ENCODE results near the gene ATP1B1. TPM values are rescaled to one million over a fixed set of nuclear protein-coding genes. Genes with fewer than 3 reads are reported as not detected.

The ATP1B1 gene
- total RNA-seq, 1 experiment from 2014 or later = 20.2 TPM

- CTCF ChIA-PET = interaction anchor here (0.7 kb wide), 1 partner anchor 100 kb away, joined by 3 read pairs; no protein-coding TSS in a partner anchor
- no peaks in the 10 kb centered on the region for H3K27me3 ChIP-seq (replicated peaks; ENCODE audit: insufficient read depth, low read depth, low read length, poor library complexity)
- no peaks in the 10 kb centered on the region for H3K36me3 ChIP-seq (ENCODE audit: insufficient read depth, low read length, poor library complexity, severe bottlenecking)
- BruUV-seq (replicated peaks) = no TSS peak
- intact Hi-C loops (cut with micrococcal nuclease; ENCODE audit: unreplicated experiment) = loop anchor here (10.0 kb wide), 3 partner anchors 235 to 505 kb away; no protein-coding TSS in a partner anchor
- no peaks in the 10 kb centered on the region for H3K9me3 ChIP-seq (ENCODE audit: low read depth, low read length, poor library complexity, severe bottlenecking)
- peaks cover 14% of the 10 kb centered on the region for H3K4me1 ChIP-seq (ENCODE audit: insufficient read depth, low read length, poor library complexity, severe bottlenecking)
- POLR2A ChIA-PET (ENCODE audit: low non-redundant PET) = no interaction called here
- no peak overlapping the region for H3K27ac ChIP-seq (ENCODE audit: low read depth, low read length, poor library complexity, severe bottlenecking)
- no peak overlapping the region for H3K4me3 ChIP-seq (ENCODE audit: low read depth, low read length, poor library complexity, severe bottlenecking)
- TF ChIP-seq CTCF (conservative IDR thresholded peaks at IDR 0.05; ENCODE audit: low read depth, low read length) = no peak
- no peak for TF ChIP-seq EZH2 (IDR thresholded peaks at IDR 0.05; ENCODE audit: borderline replicate concordance, low read depth, low read length, poor library complexity, severe bottlenecking)
- peak; percentile 57 for DNase-seq (ENCODE audit: low spot score)
Measured at GRCh38 chr1:169109561-169110134, 3.2 kb downstream of the ATP1B1 start.

GRCh38 chr1:169110236-169110635 is 3.7 kb downstream of the ATP1B1 start:
- Histone ChIP-seq H3K4me3 (ENCODE audit: low read depth, low read length, poor library complexity, severe bottlenecking) (no peak overlapping the region), H3K4me1 (ENCODE audit: insufficient read depth, low read length, poor library complexity, severe bottlenecking) (peaks cover 14% of the 10 kb centered on the region), H3K27me3 (replicated peaks; ENCODE audit: insufficient read depth, low read depth, low read length, poor library complexity) (no peaks in the 10 kb centered on the region), H3K9me3 (ENCODE audit: low read depth, low read length, poor library complexity, severe bottlenecking) (no peaks in the 10 kb centered on the region), H3K36me3 (ENCODE audit: insufficient read depth, low read length, poor library complexity, severe bottlenecking) (no peaks in the 10 kb centered on the region), H3K27ac (ENCODE audit: low read depth, low read length, poor library complexity, severe bottlenecking) (no peak overlapping the region)
- ChIA-PET CTCF (no interaction called here), POLR2A (ENCODE audit: low non-redundant PET) (no interaction called here)
- no peak for DNase-seq (ENCODE audit: low spot score)
- intact Hi-C loops (cut with micrococcal nuclease; ENCODE audit: unreplicated experiment) = no loop called here
- no TSS peak for BruUV-seq (replicated peaks)
- no peak for TF ChIP-seq EZH2 (IDR thresholded peaks at IDR 0.05; ENCODE audit: borderline replicate concordance, low read depth, low read length, poor library complexity, severe bottlenecking)
- TF ChIP-seq CTCF (conservative IDR thresholded peaks at IDR 0.05; ENCODE audit: low read depth, low read length) = no peak

- no peaks in the 10 kb centered on the region for H3K27me3 ChIP-seq (replicated peaks; ENCODE audit: insufficient read depth, low read depth, low read length, poor library complexity)
- intact Hi-C loops (cut with micrococcal nuclease; ENCODE audit: unreplicated experiment) = no loop called here
- no peaks in the 10 kb centered on the region for H3K9me3 ChIP-seq (ENCODE audit: low read depth, low read length, poor library complexity, severe bottlenecking)
- no TSS peak for BruUV-seq (replicated peaks)
- H3K27ac ChIP-seq (ENCODE audit: low read depth, low read length, poor library complexity, severe bottlenecking) = no peak overlapping the region
- peaks cover 14% of the 10 kb centered on the region for H3K4me1 ChIP-seq (ENCODE audit: insufficient read depth, low read length, poor library complexity, severe bottlenecking)
- ChIA-PET POLR2A (ENCODE audit: low non-redundant PET) (no interaction called here), CTCF (no interaction called here)
- no peaks in the 10 kb centered on the region for H3K36me3 ChIP-seq (ENCODE audit: insufficient read depth, low read length, poor library complexity, severe bottlenecking)
- DNase-seq (ENCODE audit: low spot score) = no peak
- no peak overlapping the region for H3K4me3 ChIP-seq (ENCODE audit: low read depth, low read length, poor library complexity, severe bottlenecking)
- TF ChIP-seq EZH2 (IDR thresholded peaks at IDR 0.05; ENCODE audit: borderline replicate concordance, low read depth, low read length, poor library complexity, severe bottlenecking) (no peak), CTCF (conservative IDR thresholded peaks at IDR 0.05; ENCODE audit: low read depth, low read length) (no peak)
Measured at GRCh38 chr1:169110689-169111447, 4.4 kb downstream of the ATP1B1 start.

Measured in A673 (cell line).